ENCODE results near the gene MTHFSD. TPM values are rescaled to one million over a fixed set of nuclear protein-coding genes. Genes with fewer than 3 reads are reported as not detected.
A peak's percentile ranks its signal among the peaks of the same experiment; 100 is the strongest.

The MTHFSD gene
- total and polyA plus RNA-seq, 7 experiments from 2014 or later = 16.7 to 46.7 (median 28.1) TPM

- ChIA-PET POLR2A (no interaction called here), CTCF (no interaction called here)
- no peak for DNase-seq
- no peak for ATAC-seq
- Mint-ChIP-seq H3K36me3 (no peaks in the 10 kb centered on the region), H3K4me3 (peak overlapping the region in 5 of 10 donors; percentile 19 to 48 (median 45)), H3K27ac (peak overlapping the region in 1 of 9 donors; percentile 33), H3K27me3 (peaks cover 53 to 65% (median 60%) of the 10 kb centered on the region in 5 donors), H3K4me1 (peaks cover 10 to 43% (median 17%) of the 10 kb centered on the region in 7 donors), H3K9me3 (no peaks in the 10 kb centered on the region)
- intact Hi-C loops (cut with micrococcal nuclease) = loop anchor here in 1 of 2 donors (5.0 to 10.0 kb wide), 3 partner anchors 59 to 1199 kb away; partner anchors contain the start of genes FBXO31 and KLHDC4
- no peak overlapping the region for H3K4me3 ChIP-seq (ENCODE audit: low read length)
- peaks cover 14 to 26% of the 10 kb centered on the region in 2 donors for H3K27me3 ChIP-seq (ENCODE audit: control insufficient read depth in 2 of 2, insufficient read depth in 2 of 2, low read length in 2 of 2)
- H3K27ac ChIP-seq (ENCODE audit: low read depth, low read length) = no peak overlapping the region
- no peaks in the 10 kb centered on the region for H3K36me3 ChIP-seq (ENCODE audit: control insufficient read depth in 2 of 3, insufficient read depth in 3 of 3, low read length in 3 of 3)
- peaks cover 8 to 12% of the 10 kb centered on the region in 2 donors for H3K4me1 ChIP-seq (ENCODE audit: control insufficient read depth in 2 of 2, insufficient read depth in 2 of 2, low read length in 2 of 2)
- H3K9me3 ChIP-seq (ENCODE audit: control insufficient read depth in 2 of 3, low read length in 3 of 3) = no peaks in the 10 kb centered on the region
Measured at GRCh38 chr16:86565644-86566511, 10.8 kb upstream of the MTHFSD start.

GRCh38 chr16:86565181-86565631 is 10.2 kb upstream of the MTHFSD start:
- intact Hi-C loops (cut with micrococcal nuclease) = loop anchor here in 1 of 2 donors (5.0 to 10.0 kb wide), 3 partner anchors 58 to 1200 kb away; partner anchors contain the start of genes FBXO31 and KLHDC4
- ATAC-seq (no peak), DNase-seq (no peak)
- Histone ChIP-seq H3K27ac (ENCODE audit: low read depth, low read length) (no peak overlapping the region), H3K4me3 (ENCODE audit: low read length) (no peak overlapping the region), H3K27me3 (ENCODE audit: control insufficient read depth in 2 of 2, insufficient read depth in 2 of 2, low read length in 2 of 2) (peaks cover 14 to 26% of the 10 kb centered on the region in 2 donors), H3K36me3 (ENCODE audit: control insufficient read depth in 2 of 3, insufficient read depth in 3 of 3, low read length in 3 of 3) (no peaks in the 10 kb centered on the region), H3K4me1 (ENCODE audit: control insufficient read depth in 2 of 2, insufficient read depth in 2 of 2, low read length in 2 of 2) (peaks cover 8 to 12% of the 10 kb centered on the region in 2 donors), H3K9me3 (ENCODE audit: control insufficient read depth in 2 of 3, low read length in 3 of 3) (no peaks in the 10 kb centered on the region)
- peak overlapping the region in 2 of 9 donors; percentile 6 to 33 for H3K27ac Mint-ChIP-seq
- CTCF ChIA-PET = interaction anchor here (0.7 to 1.1 kb wide), 2 partner anchors 10 to 233 kb away, joined by 3 read pairs; partner anchors contain the start of gene MTHFSD
- peaks cover 10 to 43% (median 17%) of the 10 kb centered on the region in 7 donors for H3K4me1 Mint-ChIP-seq
- POLR2A ChIA-PET = no interaction called here
- no peaks in the 10 kb centered on the region for H3K36me3 Mint-ChIP-seq
- H3K9me3 Mint-ChIP-seq = no peaks in the 10 kb centered on the region
- peaks cover 53 to 61% (median 55%) of the 10 kb centered on the region in 5 donors for H3K27me3 Mint-ChIP-seq
- peak overlapping the region in 5 of 10 donors; percentile 20 to 71 (median 45) for H3K4me3 Mint-ChIP-seq

- no peaks in the 10 kb centered on the region for H3K36me3 Mint-ChIP-seq
- H3K4me3 ChIP-seq (ENCODE audit: low read length) = no peak overlapping the region
Measured at GRCh38 chr16:86563469-86564345, 8.7 kb upstream of the MTHFSD start.

GRCh38 chr16:86562356-86562755 is 7.3 kb upstream of the MTHFSD start:
- peaks cover 14 to 20% of the 10 kb centered on the region in 2 donors for H3K27me3 ChIP-seq (ENCODE audit: control insufficient read depth in 2 of 2, insufficient read depth in 2 of 2, low read length in 2 of 2)
- H3K36me3 Mint-ChIP-seq = no peaks in the 10 kb centered on the region
- CTCF ChIA-PET = interaction anchor here (1.4 kb wide), 1 partner anchor 1074 kb away, joined by 3 read pairs; no protein-coding TSS in a partner anchor
- no peaks in the 10 kb centered on the region for H3K9me3 Mint-ChIP-seq
- peaks cover 10 to 34% (median 17%) of the 10 kb centered on the region in 7 donors for H3K4me1 Mint-ChIP-seq
- H3K27ac Mint-ChIP-seq = no peak overlapping the region
- DNase-seq (no peak), ATAC-seq (no peak)
- H3K4me3 Mint-ChIP-seq = peak overlapping the region in 1 of 10 donors; percentile 26
- no peaks in the 10 kb centered on the region for H3K9me3 ChIP-seq (ENCODE audit: control insufficient read depth in 2 of 3, low read length in 3 of 3)
- no peaks in the 10 kb centered on the region for H3K36me3 ChIP-seq (ENCODE audit: control insufficient read depth in 2 of 3, insufficient read depth in 3 of 3, low read length in 3 of 3)
- POLR2A ChIA-PET = interaction anchor here (0.7 kb wide), 1 partner anchor 36 kb away, joined by 3 read pairs; no protein-coding TSS in a partner anchor
- intact Hi-C loops (cut with micrococcal nuclease) = loop anchor here (2.0 to 10.0 kb wide), 7 partner anchors 40 to 1202 kb away; partner anchors contain the start of genes FBXO31 (in 1 of the 2) and KLHDC4 (in 1 of the 2)
- H3K27me3 Mint-ChIP-seq = peaks cover 36 to 47% (median 41%) of the 10 kb centered on the region in 5 donors
- peaks cover 8 to 12% of the 10 kb centered on the region in 2 donors for H3K4me1 ChIP-seq (ENCODE audit: control insufficient read depth in 2 of 2, insufficient read depth in 2 of 2, low read length in 2 of 2)
- no peak overlapping the region for H3K27ac ChIP-seq (ENCODE audit: low read depth, low read length)
- no peak overlapping the region for H3K4me3 ChIP-seq (ENCODE audit: low read length)

More at GRCh38 chr16:86563469-86564345, 8.7 kb upstream of the MTHFSD start:
- ATAC-seq = peak; percentile 100
- H3K27me3 Mint-ChIP-seq = peaks cover 40 to 48% (median 46%) of the 10 kb centered on the region in 5 donors
- ChIA-PET POLR2A (interaction anchor here (0.7 to 0.8 kb wide), 2 partner anchors 9 to 1202 kb away, joined by 3 to 4 read pairs; partner anchors contain the start of genes KLHDC4 and MTHFSD), CTCF (interaction anchor here (0.6 to 1.4 kb wide), 4 partner anchors 11 to 1202 kb away, joined by 3 read pairs; partner anchors contain the start of gene KLHDC4)
- Histone ChIP-seq H3K27ac (ENCODE audit: low read depth, low read length) (no peak overlapping the region), H3K36me3 (ENCODE audit: control insufficient read depth in 2 of 3, insufficient read depth in 3 of 3, low read length in 3 of 3) (no peaks in the 10 kb centered on the region), H3K4me1 (ENCODE audit: control insufficient read depth in 2 of 2, insufficient read depth in 2 of 2, low read length in 2 of 2) (peaks cover 8 to 12% of the 10 kb centered on the region in 2 donors), H3K9me3 (ENCODE audit: control insufficient read depth in 2 of 3, low read length in 3 of 3) (no peaks in the 10 kb centered on the region), H3K27me3 (ENCODE audit: control insufficient read depth in 2 of 2, insufficient read depth in 2 of 2, low read length in 2 of 2) (peaks cover 14 to 20% of the 10 kb centered on the region in 2 donors)
- intact Hi-C loops (cut with micrococcal nuclease) = loop anchor here (1.0 to 10.0 kb wide), 14 partner anchors 8 to 1206 kb away; partner anchors contain the start of genes KLHDC4 (in 2 of the 2), FBXO31 (in 1 of the 2) and MTHFSD (in 1 of the 2)
- H3K9me3 Mint-ChIP-seq = no peaks in the 10 kb centered on the region
- peaks cover 10 to 37% (median 17%) of the 10 kb centered on the region in 7 donors for H3K4me1 Mint-ChIP-seq
- peak overlapping the region; percentile 45 to 86 (median 72) for H3K4me3 Mint-ChIP-seq
- peak; percentile 57 to 85 (median 81) for DNase-seq
- peak overlapping the region in 2 of 9 donors; percentile 18 to 45 for H3K27ac Mint-ChIP-seq

GRCh38 chr16:86559802-86560305 is 4.8 kb upstream of the MTHFSD start:
- CTCF ChIA-PET = no interaction called here

More at GRCh38 chr16:86559802-86560305, 4.8 kb upstream of the MTHFSD start:
- Mint-ChIP-seq H3K4me3 (no peak overlapping the region), H3K9me3 (peaks cover 0 to 5% (median 0%) of the 10 kb centered on the region in 11 donors), H3K27me3 (peaks cover 22 to 34% (median 30%) of the 10 kb centered on the region in 5 donors), H3K27ac (no peak overlapping the region), H3K36me3 (no peaks in the 10 kb centered on the region), H3K4me1 (peaks cover 8 to 27% (median 21%) of the 10 kb centered on the region in 7 donors)
- POLR2A ChIA-PET = no interaction called here
- ATAC-seq (no peak), DNase-seq (no peak)
- Histone ChIP-seq H3K4me1 (ENCODE audit: control insufficient read depth in 2 of 2, insufficient read depth in 2 of 2, low read length in 2 of 2) (peaks cover 5 to 8% of the 10 kb centered on the region in 2 donors), H3K36me3 (ENCODE audit: control insufficient read depth in 2 of 3, insufficient read depth in 3 of 3, low read length in 3 of 3) (peaks cover 0 to 2% (median 0%) of the 10 kb centered on the region in 3 experiments), H3K4me3 (ENCODE audit: low read length) (no peak overlapping the region), H3K27me3 (ENCODE audit: control insufficient read depth in 2 of 2, insufficient read depth in 2 of 2, low read length in 2 of 2) (peaks cover 6 to 13% of the 10 kb centered on the region in 2 donors), H3K27ac (ENCODE audit: low read depth, low read length) (no peak overlapping the region), H3K9me3 (ENCODE audit: control insufficient read depth in 2 of 3, low read length in 3 of 3) (no peaks in the 10 kb centered on the region)
- intact Hi-C loops (cut with micrococcal nuclease) = loop anchor here (5.0 to 10.0 kb wide), 6 partner anchors 38 to 1205 kb away; partner anchors contain the start of genes FBXO31 (in 1 of the 2) and KLHDC4 (in 1 of the 2)

All from naive thymus-derived CD4-positive, alpha-beta T cell (primary cell).